HG03571 (cell line): ENCODE measurements around the gene RSPO1.
"Not testable (repeated sequence)": the region's sequence is repeated elsewhere in the genome, so short reads cannot be mapped to it uniquely, and the experiment has no call there.

Experiments
- ATAC-seq: cut with Tn5 transposase; IDR thresholded peaks from one replicate; pipeline ENCODE4 v1.9.1; 2021; ENCODE audit not compliant: unreplicated experiment

Gene RSPO1

GRCh38 chr1:37622131-37622530, 12.6 kb downstream of the RSPO1 start:
- ATAC-seq: no peak

- no peak for ATAC-seq
Measured at GRCh38 chr1:37621326-37621870, 13.3 kb downstream of the RSPO1 start.

GRCh38 chr1:37620707-37621106, 14.0 kb downstream of the RSPO1 start:
- no peak for ATAC-seq

- no peak for ATAC-seq
Measured at GRCh38 chr1:37616330-37616729, 18.4 kb downstream of the RSPO1 start.

GRCh38 chr1:37614105-37614504, 20.6 kb downstream of the RSPO1 start:
- no peak for ATAC-seq

- no peak for ATAC-seq
Measured at GRCh38 chr1:37612186-37612585, 22.5 kb downstream of the RSPO1 start.

- no peak for ATAC-seq
Measured at GRCh38 chr1:37609994-37610393, 24.7 kb downstream of the RSPO1 start.

- ATAC-seq: no peak
Measured at GRCh38 chr1:37609002-37609401, 25.7 kb downstream of the RSPO1 start.

- ATAC-seq: no peak
Measured at GRCh38 chr1:37606481-37607263, 28.0 kb downstream of the RSPO1 start.

GRCh38 chr1:37605806-37606474, 28.8 kb downstream of the RSPO1 start:
- ATAC-seq: no peak

- ATAC-seq: no peak
Measured at GRCh38 chr1:37605061-37605650, 29.5 kb downstream of the RSPO1 start.

GRCh38 chr1:37602750-37603694, 31.7 kb downstream of the RSPO1 start:
- ATAC-seq: no peak

GRCh38 chr1:37601441-37601840, 33.3 kb downstream of the RSPO1 start:
- ATAC-seq: no peak

GRCh38 chr1:37599940-37600339, 34.8 kb downstream of the RSPO1 start:
- no peak for ATAC-seq

- no peak for ATAC-seq
Measured at GRCh38 chr1:37596182-37596667, 38.5 kb downstream of the RSPO1 start.

- peak; percentile 96 for ATAC-seq
Measured at GRCh38 chr1:37595440-37596181, 39.1 kb downstream of the RSPO1 start, which contains the start of gene GNL2. Gene GNL2 (minus strand): TSS chr1:37595937. CDS start chr1:37595822, 115 bp downstream.

- ATAC-seq: no peak
Measured at GRCh38 chr1:37593726-37594125, 41.0 kb downstream of the RSPO1 start.

GRCh38 chr1:37588939-37589338, 45.8 kb downstream of the RSPO1 start:
- no peak for ATAC-seq

GRCh38 chr1:37584544-37584943, 50.1 kb downstream of the RSPO1 start:
- ATAC-seq: not testable (repeated sequence)

- no peak for ATAC-seq
Measured at GRCh38 chr1:37575692-37576091, 59.0 kb downstream of the RSPO1 start.
